GM19328 (cell line): ENCODE results near the gene PDE4B.
A peak's percentile ranks its signal among the peaks of the same experiment; 100 is the strongest.

Experiments used
- ATAC-seq: cut with Tn5 transposase; IDR thresholded peaks from one replicate; pipeline ENCODE4 v1.9.1; 2021; ENCODE audit warnings: mild to moderate bottlenecking, moderate library complexity; ENCODE audit not compliant: unreplicated experiment

Gene PDE4B

DNA sequence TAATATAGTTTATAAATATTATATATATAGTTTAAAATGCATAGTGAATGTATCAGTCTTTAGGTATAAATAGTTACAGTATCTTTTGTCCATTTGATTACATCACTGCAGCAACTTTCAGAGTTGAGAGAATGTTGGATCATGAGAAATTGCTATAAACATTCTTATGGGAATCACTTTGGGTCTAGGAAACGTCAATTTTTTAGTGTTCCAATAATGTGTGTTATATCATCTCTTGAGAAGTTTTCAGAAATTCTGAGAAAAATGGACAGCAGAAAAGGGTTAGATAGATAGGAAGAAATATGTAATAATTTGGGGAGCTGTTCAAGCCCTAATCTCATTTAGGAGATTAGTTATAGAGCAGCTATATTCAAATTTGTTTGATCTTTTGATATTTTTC lies 556.1 kb downstream of the PDE4B start:
- ATAC-seq: no peak

DNA sequence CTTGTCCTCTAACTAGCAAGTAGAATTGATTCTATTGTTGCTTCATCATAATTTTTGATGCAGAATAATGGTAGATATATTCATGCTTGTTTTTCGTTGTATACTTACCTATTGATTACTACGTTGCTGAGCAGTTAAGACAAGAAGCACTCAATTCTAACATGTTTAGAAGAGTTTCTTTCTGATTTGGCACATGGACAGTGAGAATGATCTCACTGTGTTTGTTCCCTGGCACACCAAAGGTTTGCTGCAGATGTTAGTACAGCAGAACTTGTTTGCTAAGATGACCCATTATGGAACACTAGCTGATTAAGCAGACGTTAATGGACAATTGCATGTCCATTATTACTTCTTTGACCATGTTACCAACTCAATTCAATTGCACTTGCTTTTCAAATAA lies 556.5 kb downstream of the PDE4B start:
- ATAC-seq: no peak

DNA sequence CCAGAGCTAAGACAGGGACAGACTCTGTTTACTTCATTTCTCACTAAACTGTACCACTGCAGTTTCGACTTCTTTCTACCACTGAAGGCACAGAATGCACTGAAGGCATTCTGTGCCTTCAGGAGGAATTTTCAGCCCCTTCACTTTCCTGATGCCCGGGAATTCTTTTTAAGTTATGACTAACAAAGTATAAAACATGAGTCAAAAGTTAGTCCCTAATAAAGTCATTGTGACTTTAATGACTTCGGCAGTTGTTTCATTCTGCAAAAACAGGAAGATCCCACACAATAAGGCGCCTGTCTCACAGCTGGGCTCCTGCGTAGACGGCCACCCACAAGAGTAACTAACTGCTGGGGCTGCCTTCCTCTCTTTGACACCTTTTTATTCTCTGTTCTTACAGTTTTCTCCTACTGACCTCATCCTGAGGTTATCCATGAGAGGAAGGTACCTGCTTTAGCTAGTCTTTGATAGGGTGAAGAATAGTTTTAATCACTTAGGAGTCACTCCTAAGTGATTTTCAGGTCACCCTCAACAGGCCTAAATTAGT lies 557.4 kb downstream of the PDE4B start:
- ATAC-seq: peak; percentile 67

DNA sequence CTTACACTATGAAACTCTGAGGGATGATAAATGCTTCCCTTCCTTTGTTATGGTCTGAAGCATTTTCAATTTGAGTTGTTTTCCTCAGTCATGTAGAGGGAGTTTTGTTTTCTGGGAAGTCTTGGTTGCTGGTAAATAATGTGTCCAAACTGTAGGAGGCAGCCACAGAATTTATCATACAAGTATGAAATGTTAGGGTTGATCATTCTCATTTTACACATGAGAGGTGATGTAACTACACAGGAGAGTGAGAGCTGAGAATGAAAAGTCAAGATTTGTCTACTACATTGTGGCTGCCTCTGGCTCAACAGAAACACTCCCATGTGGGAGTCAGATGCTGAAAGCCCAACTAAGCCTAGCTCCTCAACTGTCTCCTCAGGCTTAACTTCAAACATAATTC lies 558.8 kb downstream of the PDE4B start:
- no peak for ATAC-seq

GRCh38 chr1:66351913-66352312 lies 559.2 kb downstream of the PDE4B start:
- peak; percentile 52 for ATAC-seq

GRCh38 chr1:66352792-66353191 lies 560.1 kb downstream of the PDE4B start:
- ATAC-seq: no peak

DNA sequence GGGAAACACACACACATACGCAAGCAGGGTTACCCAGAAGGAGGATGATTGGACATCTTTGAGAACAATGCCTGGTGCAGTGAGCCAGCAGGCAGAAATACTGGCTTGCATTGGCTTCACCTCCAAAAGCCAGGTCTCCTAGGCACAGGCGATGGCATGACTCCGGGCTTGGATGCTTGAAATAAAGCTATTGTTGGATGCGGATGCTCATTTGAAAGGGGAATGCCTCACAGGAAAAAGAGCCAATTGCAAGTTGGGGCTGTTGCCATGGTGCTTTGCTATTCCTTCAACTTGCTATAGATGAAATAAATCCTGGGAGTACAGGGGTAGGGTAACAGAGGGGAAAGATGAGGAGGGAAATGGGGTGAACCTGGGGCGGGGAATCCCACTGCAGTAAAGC lies 560.6 kb downstream of the PDE4B start:
- no peak for ATAC-seq

DNA sequence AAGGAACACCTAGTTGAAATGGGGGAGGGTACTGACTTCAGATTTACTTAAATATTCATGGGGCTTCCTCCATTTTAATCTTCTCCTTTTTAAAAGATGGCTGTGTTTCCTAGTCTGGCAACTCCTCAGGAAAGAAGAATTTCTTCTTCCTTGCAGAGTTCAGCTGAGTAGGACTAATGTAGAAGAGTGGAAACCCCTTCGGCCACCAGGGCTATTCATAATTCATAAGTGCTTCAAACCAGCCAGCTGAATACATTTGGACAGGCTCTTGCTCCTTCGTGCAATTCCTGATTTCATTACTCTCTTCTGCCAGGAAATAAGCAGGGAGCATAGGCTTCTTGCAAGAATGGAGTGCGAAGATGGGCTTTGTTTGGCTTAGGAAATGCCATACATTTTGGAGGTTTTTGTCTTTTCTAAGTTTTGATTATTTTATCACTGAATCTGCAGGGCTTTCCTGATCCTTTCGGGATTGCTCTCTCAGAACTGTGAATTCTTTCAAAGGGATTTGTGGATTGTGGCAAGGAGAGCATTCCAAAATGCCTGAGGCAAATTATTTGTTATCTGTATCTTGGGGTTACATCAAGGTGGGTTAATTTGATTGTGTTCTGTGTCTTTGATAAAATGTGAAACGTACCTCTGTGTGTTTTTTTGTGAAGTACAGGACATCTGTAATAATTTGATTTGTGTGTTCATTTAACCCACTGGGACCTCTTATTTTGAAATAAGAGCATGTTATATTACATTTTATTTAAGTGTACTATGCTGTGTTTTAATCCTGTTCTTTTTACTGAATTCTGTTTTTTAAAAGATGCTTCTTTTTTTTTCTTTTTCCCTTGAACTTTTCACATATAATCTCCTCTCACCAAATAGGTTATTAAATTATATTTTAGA lies 561.9 kb downstream of the PDE4B start:
- no peak for ATAC-seq

DNA sequence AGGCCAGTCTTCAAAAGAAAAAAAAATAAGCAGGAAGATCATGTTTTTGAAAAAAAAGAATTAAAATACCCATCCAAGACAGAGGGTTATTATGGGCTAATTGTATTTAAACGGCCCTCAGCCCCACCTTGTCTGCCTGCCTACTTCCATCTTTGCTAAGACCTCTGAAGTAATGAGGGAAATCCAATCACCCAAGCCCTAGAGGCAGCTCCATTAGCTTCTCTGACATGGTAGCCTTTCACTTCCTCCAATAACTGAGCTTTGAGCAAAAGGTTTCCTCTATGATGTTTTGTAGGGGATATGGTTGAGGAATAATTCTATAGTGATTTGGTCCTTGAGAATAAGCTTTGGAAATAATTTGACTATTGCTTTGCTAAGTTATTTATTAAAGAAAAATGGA lies 563.1 kb downstream of the PDE4B start:
- ATAC-seq: no peak

- no peak for ATAC-seq
Measured at GRCh38 chr1:66356605-66357004, 563.9 kb downstream of the PDE4B start.

GRCh38 chr1:66357021-66357420 lies 564.3 kb downstream of the PDE4B start:
- no peak for ATAC-seq

DNA sequence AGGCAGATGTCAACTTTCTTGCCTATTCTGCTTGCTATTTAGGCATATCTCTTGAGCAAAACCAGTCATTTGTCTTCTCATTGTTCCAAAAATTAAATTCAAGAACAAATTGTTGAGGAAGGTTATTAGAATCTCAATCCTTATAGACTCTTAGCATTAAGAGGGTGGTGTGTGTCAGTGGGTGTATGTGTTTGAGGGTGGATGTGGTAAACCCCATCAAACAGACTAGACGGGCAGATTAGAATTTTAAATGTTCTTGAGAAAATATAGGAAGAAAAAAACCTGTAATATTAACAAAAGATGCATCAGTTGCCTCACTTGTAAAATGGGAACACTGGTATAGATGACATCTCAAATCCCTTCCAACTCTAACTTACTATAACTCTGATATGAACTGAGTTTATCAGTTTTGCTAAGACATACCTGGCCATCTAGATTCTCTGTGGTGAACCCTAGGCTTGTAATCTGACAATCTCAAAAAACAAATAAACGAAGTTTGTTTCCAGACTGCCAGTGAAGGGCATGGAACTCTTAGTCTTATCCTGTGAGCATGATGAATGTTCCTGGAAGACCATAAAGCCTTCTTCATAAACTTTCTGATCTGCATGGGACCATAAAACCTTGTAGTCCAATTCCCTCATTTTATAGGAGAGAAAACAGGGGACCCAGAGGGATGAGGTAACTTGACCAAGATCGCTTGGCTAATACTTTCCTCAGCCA lies 564.9 kb downstream of the PDE4B start:
- ATAC-seq: no peak

- ATAC-seq: no peak
Measured at GRCh38 chr1:66359269-66359668, 566.6 kb downstream of the PDE4B start.

GRCh38 chr1:66359815-66360214 lies 567.1 kb downstream of the PDE4B start:
- ATAC-seq: no peak

DNA sequence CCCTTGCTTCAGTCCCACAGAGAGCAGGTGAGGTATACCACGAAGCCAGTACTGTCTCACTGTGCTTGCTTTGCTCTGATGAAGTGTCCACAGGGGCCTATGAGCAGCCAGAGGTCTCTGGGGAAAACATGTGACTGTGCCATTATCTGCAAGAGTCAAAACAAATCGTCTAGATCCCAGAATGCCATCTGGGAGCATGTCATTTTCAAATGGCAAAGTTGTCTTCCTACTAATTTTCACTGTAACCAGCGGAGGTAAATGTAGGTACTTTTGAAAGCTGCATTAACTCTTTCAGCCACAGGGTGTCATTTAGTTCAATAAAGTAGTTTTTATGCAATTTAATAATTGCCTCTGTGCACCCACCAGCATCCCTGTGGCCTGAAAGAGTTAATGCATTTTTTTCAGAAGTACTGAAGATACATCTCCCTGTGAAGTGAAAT lies 567.6 kb downstream of the PDE4B start:
- no peak for ATAC-seq

DNA sequence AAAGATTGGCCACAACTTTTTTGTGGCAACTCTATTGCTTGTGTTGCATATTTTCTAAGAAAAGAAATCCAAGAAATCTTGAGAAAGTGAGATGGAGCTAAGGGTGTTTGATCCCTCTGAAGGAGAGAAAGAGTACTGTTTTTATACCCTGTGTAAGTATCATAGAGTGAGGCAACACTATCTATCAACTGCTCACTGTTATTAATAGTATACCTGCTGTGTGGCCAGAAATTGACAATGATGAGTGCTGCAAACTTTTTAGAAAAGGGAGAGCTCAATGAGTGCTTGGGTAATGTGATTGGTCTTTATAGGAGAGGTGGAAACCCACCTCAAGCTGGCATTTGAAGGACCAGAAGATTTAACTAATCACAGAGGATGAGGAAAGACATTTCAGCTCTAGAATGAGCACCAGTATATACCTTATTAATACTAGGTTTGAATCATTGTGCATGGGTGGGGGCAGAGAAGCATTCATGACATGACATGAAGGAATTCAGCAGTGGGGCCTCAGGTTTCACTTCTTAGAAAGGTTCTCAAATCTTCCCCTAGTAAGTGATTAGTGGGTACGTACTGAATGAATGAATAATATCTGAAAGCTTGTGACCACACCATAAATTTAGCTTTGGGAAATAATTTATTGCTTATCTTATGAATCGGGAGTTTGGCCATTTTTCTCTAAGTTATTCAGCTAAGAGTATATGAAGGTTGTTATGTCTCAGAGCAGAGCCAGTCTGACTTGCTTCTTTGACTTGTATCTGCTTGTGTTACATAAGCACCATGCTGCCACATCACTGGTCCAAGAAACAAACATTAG lies 572.1 kb downstream of the PDE4B start:
- no peak for ATAC-seq

- no peak for ATAC-seq
Measured at GRCh38 chr1:66365635-66366034, 572.9 kb downstream of the PDE4B start.

DNA sequence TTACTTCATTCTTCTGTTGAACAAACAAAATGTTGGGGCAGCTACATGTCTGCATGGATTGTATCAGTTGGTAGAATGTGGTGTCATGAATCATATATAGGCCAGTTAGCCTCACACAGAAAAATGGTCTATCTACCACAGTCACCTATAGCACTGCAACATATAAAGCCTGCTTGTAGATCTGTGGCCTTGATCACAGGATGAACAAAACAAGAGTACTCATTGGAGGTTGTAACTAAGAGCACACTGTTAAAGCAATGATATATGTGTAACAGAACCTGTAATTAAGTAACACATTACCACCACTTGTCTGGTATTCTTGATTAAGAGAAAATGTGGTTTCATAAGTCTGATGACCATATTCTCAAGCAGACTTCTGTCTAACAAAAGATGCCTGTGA lies 573.9 kb downstream of the PDE4B start:
- no peak for ATAC-seq

- ATAC-seq: no peak
Measured at GRCh38 chr1:66367369-66367768, 574.7 kb downstream of the PDE4B start.

- ATAC-seq: no peak
Measured at GRCh38 chr1:66368261-66368660, 575.6 kb downstream of the PDE4B start.

DNA sequence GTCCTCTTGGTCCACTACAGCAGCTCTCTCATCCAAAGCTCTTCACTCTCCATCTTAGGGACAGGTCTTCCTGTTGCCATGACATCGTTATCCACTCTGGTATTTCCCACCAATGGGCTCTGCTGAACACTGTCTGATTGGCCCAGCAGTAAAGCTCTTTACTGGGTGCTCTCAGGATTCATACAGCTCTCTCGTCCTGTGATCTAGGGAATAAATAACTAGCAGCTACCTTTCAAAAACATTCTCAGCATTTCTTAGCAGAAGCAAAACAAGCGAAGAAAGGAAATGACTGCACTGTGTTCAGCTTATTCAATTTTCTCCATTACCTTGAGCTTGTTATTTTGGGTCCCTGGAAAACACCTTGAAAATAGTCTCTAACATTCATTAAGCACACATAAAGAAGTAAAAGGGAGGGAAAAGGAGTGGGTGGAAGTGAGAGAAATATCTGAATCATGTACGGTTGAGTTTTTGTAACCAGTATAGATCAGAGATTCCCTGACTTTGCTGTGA lies 577.8 kb downstream of the PDE4B start:
- ATAC-seq: no peak
